ENCODE measurements around the gene UNC50.

- TF ChIP-seq CTCF (IDR thresholded peaks at IDR 0.05): no peak
- TF ChIP-seq POLR2A (IDR thresholded peaks at IDR 0.05): no peak
Measured at GRCh38 chr2:98579926-98580325, 28.5 kb upstream of the UNC50 start.

All from body of pancreas (tissue), 4 donors.